Activated T-cell treated with anti-CD3 and anti-CD28 coated beads for 4 hours (primary cell): ENCODE data around the gene MAP1LC3B.
"Not testable (repeated sequence)": the region's sequence is repeated elsewhere in the genome, so short reads cannot be mapped to it uniquely, and the experiment has no call there.

Experiments
- DNase-seq: peaks from one replicate; pipeline ENCODE4 v3.0.0-alpha.2; 2020

The MAP1LC3B gene

DNA sequence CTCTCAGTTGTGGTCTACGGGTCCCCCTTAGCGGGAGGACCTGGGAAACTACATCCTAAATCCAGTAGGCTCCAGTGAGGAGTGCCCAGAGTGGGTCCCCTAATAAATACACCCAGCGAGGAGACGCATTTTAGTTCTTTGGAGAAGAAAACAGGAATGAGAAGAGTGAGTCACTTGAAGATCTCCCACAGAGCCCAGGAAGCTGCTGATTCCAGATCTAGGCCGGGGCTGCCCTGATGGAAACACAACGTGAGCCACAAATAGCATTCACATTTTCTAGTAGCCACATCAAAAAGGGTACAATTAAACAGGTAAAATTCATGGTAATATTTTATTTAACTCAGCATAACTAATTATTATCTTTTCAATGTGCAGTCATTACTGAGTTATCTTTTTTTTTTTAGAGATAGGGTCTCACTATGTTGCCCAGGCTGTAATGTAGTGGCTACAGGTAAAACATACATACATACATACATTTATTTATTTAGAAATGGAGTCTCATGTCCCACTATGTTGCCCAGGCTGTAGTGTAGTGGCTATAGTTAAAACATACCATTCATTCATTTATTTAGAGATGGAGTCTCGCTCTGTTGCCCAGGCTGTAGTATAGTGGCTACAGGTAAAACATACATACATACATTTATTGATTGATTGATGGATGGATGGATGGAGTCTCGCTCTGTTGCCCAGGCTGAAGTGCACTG, 30.1 kb upstream of the MAP1LC3B start:
- DNase-seq = no peak

DNA sequence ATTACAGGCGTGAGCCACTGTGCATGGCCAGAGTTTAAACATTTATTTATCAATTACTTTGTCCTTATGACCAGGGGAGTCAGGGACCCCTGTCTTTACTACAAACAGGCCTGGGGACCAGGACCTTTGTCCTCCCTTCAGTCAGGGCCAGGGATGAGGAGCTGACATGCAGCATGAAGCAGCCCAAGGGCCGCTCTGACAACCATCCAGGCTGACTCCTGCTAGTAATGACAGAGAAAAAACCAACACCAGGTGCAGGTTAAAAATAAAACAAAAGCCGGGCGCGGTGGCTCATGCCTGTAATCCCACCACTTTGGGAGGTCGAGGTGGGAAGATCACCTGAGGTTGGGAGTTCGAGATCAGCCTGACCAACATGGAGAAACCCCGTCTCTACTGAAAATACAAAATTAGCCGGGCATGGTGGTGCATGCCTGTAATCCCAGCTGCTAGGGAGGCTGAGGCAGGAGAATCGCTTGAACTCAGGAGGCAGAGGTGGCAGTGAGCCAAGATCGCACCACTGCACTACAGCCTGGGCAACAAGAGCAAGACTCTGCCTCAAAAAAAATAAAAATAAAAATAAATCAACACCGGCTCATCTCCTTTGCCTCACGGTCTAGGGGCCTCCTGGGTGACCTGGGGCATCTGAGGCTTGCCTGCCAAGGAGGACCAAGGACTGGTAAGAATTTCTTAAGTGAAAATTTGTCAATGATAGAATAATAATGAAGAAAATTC, 29.1 kb upstream of the MAP1LC3B start:
- DNase-seq = not testable (repeated sequence)

DNA sequence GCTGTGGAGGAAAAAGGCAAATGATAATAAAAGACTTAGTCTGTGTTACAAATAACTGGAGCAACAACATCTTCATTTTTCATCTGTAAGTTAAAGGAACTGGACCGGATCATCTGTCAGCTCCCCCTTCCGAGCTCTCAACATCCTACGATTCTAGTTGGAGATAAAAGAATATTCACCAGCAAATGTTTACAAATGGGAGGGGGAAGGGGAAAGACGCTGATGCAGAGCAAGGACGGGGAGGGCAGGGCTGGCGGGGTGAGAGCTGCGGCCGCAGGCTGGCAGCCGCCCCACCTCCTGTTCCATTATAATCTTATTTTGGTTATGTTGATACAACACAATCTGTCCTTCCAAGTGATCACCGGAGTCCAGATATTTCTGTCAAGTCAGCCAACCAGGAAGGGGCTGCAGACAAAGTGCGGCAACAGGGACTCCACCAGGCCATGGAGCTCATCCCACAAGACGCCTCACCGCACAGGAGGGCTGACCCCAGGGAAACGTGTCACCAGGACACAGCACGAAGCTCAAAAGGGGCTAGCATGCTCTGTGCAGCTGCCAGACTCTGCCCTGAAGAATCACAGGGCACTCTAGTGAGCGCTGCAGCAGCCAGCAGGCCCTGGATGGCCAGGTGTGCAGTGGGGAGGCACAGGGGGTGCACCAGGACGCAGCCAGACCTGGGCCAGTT, 28.2 kb upstream of the MAP1LC3B start:
- DNase-seq = no peak

DNA sequence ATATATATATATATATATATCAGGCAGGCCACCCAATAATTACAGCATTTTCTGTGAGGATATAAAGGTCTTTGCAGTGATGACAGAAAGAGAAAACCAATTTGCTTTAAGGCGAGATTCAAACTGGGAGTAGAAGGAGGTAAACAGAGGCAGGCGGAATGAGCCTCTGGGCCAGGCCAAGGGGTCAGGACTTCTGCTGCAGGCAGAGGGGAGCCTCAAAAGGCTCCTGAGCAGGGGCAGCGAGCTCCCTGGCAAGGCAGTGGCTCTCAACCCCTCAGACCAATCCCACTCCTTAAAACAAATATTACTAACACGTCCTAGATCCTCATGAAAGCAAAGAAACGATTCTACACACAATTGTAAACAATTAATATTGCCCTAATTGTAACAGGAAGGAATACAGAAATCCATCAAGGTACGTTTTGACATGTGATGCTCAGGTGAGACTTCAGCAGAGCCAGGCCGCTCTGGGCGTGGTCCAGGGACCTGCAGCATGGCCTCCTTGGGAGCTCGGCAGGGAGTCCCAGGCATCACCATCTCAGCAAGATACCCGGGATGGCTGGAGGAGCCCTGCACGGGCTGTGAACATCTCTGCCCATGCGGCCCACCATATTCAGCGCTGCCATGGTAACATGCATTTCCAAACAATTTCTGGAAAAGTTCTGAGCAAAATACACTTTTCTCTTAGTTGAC, 27.0 kb upstream of the MAP1LC3B start:
- DNase-seq = no peak

DNA sequence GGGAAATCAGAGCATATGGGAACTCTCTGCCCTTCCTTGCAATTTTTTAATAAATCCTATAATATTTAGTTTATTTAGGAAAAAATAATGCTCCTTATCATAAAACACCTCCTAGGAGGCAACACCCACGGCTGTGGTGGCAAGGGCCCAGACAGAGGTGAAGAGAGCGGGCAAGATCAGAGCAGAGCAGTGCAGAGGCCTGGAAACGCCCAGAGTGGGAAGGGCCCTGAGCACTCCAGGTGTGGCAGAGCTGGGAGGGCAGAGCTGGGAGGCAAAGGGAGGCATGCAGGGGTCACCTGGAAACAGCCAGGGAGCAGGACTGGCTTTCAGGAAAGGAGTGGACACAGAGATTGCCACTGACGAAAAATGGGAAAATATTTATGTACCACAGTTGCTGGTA, 25.8 kb upstream of the MAP1LC3B start:
- no peak for DNase-seq

DNA sequence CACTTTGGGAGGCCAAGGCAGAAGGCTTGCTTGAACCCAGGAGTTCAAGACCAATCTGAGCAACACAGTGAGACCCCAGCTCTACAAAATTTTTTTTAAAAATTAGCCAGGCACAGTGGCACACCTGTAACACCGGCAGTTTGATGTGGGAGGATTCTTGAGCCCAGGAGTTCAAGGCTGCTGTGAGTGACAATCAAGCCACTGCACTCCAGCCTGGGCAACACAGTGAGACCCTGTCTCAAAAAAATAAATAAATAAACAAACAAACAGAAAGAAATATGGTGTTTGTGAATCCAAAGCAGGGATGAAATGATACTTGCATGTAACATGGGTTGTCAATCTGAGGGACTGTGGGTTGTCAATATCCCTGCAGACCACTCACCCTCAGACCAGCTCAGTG, 25.2 kb upstream of the MAP1LC3B start:
- no peak for DNase-seq

DNA sequence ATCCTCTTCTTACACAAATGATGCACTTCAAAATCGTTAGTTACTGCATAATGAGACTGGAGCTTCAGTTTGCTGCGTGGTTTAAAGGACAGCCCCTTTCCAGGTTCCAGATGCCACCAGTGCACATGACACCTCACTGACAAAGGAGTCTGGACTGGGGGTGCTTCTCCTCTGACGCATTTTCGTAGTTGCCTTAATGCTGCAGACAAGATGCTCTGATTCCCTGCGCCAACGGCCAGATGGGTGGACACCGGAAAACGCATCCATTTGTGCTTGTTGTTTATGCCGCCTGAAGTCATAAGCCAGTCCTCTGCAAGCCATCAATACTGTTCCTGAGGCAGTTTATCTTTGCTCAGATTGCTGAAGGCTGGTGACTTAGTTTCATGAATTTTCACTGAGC, 24.6 kb upstream of the MAP1LC3B start:
- no peak for DNase-seq

DNA sequence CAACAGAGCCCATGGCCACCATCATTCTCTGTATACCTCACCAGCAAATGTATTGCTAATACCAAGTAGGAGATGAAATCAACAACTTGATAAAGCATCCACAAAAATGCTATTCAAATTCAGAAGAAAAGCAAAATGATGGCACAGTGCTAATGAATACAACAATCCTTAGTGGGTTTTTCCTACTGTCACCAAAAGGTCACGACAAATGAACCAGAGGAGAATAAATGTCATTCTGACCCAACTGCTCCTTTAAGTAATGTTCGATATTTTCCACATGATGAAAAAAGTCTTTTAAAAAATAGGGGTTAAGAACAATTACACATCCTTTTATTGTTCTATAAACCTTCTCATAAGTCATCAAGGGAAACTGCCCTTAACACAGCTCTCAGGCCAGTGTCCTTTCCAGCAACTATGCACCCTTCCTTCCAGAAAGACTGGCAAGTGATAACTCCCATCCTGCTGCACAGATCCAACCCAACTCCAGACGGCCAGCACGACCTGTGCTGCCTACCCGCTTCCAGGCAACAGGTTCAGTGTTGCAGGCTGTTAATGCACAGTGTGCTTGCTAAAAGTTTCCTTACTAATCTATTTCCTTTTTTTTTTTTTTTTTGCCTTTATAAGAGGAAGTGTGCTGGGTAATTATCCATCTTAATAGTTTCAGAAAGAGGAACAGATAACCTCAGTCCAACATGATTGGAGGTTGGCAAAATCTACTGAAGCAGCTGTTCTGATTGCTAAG, 23.9 kb upstream of the MAP1LC3B start:
- DNase-seq = no peak

DNA sequence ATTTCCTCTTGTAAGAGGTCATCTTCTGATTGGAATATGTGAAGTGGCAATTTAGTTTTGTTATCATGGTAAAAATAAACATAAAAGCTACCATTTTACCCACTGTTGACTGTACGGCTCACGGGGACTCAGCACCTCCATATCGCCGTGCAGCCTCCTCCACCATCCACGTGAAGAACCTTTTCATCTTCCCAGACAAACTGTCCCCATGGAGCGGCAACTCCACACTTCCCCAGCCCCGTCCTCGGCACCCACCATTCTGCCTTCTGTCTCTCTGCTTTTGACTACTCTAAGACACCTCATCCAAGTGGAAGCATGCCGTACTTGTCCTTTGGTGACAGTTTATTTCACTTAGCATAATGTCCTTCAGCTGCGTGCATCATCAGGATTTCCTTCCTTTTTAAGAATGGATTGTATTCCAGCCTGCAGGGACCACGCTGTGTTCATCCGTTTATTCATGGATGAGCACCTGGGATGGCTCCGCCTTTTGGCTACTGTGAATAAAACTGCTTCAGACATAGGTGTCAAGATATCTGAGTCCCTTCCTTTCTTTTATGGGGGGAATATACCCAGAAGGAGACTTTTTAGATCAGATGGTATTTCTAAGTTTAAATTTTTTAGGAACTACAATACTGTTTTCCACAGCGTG, 22.9 kb upstream of the MAP1LC3B start:
- no peak for DNase-seq

DNA sequence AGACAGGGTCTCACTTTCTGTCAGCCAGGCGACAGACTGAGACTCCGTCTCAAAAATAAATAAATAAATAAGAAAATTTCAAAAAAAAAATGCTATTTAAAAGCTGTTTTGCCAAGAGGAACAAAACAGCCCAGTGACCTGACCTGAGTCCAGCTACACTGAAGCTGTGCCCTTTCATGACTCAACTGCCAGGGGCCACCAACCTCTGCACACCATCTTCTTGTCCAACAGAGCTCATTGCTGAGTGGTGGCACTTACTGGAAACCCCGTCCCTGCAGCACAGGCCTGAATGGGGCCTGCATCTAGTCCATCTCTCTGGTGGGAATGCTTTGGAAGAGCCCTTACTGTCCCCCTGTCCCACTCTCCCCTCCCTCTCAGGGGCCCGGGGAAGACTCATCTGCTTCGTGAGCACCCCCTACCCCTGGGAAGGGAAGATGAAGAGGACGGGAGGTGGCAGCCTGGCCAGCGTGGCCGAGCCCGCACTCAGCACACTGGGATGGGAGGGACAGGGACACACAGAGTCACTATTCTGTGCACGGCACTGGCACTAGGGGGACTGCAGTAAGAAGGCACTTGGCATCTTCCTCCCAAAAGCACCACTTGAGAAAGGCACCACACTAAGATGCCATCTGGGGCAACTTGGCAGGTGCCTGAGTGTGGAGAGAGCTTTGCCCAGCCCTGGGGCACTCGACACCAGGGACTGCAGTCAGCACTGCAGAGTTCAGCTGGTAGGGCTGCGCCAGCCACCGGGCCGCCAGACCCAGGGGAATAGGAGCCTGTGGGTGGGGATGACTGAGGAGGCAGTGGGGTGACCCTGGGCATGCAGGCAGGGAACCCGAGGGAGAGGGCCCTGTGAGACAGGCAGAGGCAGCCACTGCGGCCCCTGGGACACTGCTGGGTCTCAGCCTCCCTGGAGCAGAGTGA, 22.1 kb upstream of the MAP1LC3B start:
- no peak for DNase-seq

DNA sequence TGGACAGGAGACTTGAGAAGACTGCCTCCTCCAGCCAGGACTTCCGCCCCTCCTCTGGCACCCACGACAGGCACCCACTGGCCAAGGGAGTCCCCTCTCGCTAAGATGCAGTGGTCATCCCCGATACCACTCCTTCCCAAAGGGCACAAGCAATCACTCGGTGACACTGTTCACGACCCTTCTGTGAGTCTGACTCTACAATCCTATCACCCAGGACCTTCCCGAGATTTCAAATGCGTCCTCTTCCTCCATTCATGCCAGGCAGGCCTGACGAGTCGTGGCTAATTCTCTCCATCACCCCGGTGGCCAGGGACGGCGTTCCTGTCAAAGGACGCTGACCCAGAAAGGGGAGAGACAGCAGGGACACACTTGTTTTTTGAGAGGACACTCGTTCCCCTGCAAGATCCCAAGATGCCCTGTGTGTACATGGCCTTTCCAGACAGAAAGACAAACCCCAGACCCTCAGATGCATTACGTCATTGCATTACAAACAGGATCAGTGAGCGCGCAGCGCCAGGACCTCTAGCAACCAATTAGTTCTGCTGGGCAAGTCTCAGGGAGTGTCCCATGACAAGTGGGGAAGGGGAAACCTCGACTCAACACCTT, 20.8 kb upstream of the MAP1LC3B start:
- no peak for DNase-seq

DNA sequence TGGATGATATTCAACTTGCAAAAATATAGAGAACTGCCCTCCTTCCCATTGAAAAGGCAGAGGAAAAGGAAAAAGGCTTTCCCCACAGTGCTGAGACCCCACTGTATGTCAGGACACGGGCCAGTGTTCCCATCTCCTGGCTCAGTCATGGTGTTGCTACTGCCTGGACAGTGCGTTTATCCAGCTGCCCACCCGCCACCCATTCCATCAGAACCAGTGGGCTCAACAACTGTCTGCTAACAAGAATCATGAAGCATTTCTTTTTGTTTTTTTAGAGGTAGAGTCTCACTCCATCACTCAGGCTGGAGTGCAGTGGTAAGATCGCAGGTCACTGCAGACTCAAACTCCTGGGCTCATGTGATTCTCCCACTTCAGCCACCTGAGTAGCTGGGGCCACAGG, 19.8 kb upstream of the MAP1LC3B start:
- DNase-seq = no peak

DNA sequence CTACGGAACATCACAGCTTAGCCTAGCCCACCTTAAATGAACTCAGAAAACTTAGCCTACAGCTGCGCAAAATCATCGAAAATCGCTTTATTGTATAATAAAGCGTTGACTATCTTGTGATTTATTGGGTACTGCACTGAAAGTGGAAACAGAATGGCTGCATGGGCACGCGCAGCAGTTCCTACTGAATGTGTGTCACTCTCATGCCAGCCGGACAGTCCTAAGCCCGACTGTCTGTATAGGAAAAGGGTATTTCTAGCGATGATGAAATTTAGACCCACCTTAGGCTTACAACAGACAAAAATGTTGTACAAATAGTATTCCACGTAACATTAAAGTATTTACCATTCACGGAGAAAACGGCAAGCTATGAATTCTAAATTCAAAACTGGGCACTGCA, 17.8 kb upstream of the MAP1LC3B start:
- DNase-seq = no peak

DNA sequence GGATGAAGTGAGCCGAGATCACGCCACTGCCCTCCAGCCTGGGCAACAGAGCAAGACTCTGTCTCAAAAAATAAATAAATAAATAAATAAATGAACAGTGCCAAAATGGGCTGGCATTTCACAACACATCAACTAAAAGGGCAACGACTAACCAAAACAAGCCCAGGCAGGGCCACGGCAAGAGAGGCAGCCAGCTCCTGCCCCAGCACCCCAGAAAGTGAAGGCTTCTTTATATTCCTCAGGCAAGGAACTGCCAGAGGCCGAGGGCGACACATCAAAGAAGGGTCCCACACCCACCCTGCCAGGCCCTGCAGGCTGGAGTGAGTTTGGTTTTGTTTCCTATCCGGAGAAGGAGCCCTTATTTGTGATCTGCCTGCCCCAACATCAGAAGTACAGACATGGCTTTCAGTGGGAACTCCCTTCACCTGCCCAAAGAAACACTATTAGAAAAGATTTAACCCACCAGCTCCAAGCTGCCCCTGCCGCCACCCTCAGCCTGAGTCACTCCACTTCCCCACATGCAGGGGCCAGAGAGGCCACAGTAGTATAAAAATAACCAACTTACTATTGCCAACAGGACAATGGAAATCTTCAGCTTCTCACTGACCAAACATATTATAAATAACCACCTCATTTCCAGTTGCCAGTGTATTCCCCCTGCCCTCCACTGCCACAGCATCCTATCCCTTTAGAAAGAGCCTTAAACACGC, 16.6 kb upstream of the MAP1LC3B start:
- no peak for DNase-seq

DNA sequence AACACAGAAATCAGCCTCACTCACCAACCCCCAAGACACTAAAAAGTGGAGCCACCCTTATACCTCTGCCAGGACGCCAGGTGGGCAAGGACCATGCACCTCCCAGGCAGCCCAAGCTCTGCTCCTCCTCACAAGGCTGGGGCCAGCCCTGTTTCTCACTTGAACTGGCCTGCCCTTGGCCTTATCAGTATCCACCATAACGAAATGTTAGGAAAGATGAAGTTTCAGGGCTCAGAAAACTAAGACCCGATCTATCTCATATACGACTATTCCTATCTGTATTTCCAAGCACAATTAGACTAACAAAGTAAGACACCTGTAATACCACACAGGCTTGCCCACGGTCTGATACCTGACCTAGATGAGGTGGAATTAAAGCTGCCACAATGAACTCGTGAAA, 15.5 kb upstream of the MAP1LC3B start:
- no peak for DNase-seq

DNA sequence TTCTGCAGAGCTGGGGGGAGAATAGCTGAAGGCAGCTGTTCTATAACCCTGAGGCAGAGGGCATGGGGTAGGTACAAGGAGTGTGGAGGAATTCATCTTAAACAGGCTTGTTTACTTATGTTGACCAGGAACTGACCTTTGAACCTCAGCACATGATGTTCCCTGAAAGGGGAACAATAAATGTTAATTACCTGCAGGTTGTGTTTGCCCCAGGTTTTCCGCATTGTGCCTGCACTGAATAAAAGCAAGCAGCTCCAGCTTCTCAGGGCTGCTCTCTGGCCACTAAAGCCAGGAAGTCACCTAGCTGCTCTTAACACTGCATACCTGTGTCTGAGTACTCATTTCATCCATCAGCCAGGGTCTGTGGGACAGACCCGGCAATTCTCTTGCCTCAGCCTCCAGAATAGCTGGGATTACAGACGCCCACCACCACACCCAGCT, 12.8 kb upstream of the MAP1LC3B start:
- not testable (repeated sequence) for DNase-seq

DNA sequence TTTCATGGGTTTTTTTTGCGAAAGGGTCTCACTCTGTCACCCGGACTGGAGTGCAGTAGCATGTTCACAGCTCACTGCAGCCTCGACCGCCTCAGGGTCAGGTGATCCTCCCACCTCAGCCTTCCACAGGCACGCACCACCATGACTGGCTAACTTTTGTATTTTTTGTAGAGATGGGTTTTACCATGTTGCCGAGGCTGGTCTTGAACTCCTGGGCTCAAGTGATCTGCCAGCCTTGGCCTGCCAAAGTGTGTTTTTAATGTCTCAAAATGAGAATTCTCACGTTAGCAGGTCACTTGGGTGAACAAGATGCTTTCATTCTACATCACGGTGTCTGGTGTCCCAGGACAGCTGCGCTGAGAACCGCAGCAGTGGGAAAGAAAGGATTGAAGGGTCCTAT, 11.7 kb upstream of the MAP1LC3B start:
- no peak for DNase-seq

DNA sequence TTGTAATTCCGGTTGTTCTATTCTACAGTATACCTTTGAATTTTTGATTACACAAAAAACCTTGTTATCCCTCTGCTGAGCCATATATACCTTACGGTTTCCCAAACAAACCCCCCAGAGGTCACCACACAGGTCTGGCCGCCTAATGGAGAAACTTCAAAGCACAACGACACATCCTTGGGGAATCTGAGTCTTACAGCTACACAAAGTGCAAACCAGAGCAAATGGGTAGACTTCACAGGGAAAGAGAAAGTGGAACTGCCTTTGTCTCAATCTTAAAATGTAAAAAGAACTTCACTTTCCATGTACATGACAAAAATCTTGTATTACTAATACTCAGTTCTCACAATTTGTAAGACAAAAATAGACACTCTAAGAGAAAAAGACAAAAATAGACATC, 11.3 kb upstream of the MAP1LC3B start:
- DNase-seq = no peak

DNA sequence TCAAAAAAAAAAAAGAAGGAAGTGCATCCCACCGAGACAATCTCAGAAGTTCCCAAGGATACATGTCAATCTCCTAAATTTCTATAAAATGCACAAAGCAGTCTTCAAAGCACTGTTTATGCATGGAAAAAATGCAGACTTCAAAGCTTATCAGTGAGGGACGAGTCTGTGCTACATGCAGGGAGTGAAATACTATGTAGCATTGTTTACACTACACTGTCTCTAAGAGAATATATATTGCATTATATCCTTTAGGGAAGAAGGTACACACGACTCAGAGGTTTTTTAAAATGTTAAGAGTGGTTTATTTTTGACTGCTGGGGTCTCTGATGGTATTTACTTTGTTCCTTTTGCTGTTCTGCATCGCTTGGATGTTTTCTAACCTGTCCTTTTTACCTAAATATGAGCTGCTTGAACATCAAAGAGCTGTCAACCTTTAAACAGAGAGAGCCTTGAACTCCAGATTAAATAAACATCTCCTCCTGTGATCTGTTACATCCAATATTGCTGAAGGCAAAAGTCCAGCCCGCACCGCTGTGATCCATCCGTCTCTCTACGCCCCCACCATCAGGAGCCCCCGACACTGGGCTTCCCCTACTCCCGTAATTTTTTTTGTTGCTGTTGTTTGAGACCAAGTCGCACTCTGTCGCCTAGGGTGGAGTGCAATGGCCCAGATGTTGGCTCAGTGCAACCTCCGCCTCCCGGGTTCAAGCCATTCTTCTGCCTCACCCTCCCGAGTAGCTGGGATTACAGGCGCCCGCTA, 9.9 kb upstream of the MAP1LC3B start:
- no peak for DNase-seq
